NCI-H1092 (cell line): ENCODE measurements around the gene AGAP1.
A peak's percentile ranks its signal among the peaks of the same experiment; 100 is the strongest.

Experiments
- DNase-seq: peaks from one replicate; lab custom pipeline; 2025; lab: John Stamatoyannopoulos, UW

AGAP1 gene

DNA sequence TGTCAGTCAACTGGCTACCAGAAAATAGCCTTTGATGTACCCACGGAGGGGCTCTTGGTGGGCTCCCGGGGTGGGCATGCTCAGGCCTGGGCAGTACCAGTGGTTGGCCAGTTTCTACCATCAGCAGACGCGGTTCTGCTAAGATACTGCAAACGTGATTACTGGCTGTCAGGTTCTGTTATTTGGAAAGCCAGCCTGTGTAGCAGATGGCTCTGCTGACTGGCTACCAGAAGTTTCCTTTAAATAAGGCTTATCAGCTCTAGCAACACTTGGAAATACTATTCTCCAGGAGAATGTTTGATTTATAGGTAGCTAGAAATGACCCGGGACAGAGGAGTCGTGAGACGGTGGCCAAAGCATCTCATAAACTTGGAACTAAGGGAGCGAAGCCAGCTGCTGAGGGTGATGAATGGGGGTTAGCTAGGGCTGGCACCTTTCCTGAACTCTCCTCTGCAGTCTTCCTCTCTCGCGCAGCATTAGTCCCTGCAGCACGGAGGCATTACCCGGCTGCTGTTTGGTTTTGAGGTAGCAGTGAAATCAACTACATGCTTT, 171.9 kb downstream of the AGAP1 start:
- peak; percentile 10 for DNase-seq

DNA sequence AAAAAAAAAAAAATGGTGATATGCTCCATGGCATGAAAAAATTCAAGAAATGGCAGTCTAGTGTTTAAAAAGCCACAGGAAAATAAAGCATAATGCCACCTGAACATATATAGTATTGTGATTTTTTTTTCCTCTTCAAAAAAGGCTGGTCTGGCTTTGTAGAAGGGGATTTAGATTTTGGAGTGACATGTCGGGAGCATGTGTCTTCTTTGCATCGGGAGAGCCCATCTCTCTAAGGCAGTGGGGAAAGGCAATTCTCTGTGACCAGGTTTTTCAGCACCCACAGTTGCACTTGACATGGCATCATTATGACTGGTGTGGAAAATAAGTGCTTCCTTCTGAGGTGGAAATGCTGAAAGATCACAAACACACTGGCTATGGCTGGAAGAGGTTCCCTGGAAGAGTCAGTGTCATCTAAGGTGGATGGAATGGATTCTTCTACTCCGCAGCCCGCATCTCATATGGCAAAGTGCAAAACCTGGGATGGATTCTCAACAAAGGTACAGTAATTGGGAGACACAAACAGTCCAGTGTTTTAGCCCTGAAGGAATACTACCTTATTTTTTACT, 172.5 kb downstream of the AGAP1 start:
- DNase-seq = peak; percentile 55

GRCh38 chr2:235668782-235669181, 174.9 kb downstream of the AGAP1 start:
- DNase-seq = no peak

GRCh38 chr2:235669269-235669831, 175.5 kb downstream of the AGAP1 start:
- peak; percentile 35 for DNase-seq

DNA sequence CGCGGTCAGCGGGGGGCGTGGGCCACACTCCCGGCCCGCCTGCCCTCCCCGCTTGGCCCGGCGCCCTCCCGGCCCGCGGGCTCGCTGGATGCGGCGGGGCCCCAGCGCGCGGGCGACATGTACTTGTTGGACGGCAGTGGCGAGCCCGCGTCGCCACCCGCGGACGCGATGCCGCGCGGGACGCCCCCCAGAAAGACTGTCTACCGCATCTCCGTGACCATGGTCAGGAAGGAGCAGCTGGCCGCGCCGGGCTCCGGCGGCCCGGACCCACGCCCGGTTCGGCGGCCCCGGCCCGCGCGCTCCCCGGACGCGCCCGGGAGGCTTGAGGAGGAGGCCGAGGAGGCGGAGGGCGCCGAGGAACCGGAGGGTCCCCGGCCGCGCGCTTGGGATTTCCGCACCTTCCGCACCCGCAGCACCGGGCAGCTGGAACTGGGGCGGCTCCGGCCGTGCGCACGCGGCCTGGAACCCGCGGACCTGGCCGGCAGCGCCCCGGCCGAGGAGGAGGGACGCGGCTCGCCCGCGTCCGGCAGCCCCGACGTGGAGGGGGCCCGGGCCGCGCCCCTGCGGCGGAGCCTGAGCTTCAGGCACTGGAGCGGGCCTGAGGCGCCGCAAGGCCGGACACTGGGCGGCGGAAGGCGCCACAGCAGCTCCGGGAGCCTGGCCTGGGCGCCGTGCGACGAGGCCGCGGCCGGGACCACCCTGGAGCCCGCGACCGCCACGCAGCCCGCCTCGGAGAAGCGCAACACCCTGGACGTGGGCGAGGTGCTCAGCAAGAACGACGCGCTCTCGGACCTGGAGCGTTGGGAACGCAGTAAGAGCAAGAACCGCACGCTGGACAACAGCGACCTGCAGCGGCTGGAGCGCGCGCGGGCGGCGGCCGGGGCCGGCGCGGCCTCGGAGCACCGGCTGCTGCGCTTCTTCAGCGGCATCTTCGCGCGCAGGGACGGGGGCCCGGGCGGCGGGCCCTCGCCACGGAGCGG, 176.4 kb downstream of the AGAP1 start:
- peak; percentile 40 for DNase-seq

- no peak for DNase-seq
Observed at GRCh38 chr2:235670974-235671787, 177.3 kb downstream of the AGAP1 start.

- no peak for DNase-seq
Observed at GRCh38 chr2:235672720-235673119, 178.9 kb downstream of the AGAP1 start.

- no peak for DNase-seq
Observed at GRCh38 chr2:235674146-235674545, 180.3 kb downstream of the AGAP1 start.

DNA sequence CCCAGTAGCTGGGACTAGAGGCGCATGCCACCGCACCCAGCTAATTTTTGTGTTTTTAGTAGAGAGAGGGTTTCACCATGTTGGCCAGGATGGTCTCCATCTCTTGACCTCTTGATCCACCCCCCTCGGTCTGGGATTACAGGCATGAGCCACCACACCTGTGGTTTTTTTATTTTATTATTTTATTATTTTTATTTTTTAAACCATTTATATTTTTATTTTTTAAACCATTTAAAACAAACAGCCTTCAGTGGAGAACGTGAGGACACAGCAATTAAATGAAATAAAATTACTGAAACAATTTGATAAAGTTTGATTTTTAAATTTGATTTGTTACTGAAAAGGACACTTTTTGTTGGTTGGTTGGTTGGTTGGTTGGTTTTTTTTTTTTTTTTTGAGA, 181.0 kb downstream of the AGAP1 start:
- no peak for DNase-seq

DNA sequence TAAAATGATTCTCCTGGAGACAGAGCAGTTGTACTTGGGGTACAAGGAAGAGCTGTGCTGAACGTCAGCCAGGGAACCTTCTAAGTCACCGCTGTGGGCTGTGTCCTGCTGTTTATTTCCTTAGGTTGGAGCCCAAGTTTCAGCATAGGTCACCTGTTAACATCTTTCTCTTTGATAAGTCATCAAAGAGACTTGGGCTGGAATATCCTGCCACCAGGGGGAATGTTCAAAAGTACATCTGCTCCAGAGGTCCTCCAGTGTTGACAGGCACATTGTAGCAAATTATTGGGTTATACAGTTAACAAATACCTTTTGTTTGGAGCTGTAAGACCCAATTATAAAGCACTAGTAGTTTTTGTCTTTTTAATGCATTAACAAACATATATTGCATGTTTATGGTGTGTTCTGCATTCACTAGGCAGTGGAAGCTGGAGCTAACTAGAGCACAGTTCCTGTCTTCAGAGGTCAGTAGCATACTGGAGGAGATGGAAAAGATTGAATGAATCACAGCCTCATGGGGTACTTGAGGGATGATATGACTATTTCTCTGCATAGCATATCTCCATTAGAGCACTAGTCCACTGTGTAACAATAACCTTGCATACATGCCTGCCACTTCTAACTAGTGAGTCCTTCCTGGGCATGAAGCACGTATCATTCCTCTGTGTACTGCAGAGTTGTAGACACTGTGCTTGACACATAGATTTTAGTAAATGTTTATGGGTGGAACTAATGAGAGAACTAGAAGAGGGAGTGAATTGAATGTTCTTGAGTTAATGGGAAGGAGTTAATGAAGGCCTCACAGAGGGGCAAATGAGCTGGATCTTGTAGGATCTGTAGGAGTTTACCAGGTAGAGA, 182.1 kb downstream of the AGAP1 start:
- DNase-seq = no peak

DNA sequence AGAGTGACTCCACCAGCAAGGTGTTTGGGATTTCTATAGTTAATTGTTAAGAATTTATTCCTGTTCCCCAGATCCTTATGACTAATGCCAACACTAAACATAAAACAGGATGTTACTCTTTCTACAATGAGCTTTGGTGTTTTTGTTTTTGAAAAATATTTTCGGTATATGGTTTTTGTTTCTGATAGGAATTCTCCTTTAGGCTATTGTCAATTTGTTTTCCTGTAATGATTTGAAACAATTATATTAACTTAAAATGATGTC, 182.6 kb downstream of the AGAP1 start:
- DNase-seq = no peak

GRCh38 chr2:235677276-235677788, 183.5 kb downstream of the AGAP1 start:
- DNase-seq = no peak

GRCh38 chr2:235677937-235678336, 184.1 kb downstream of the AGAP1 start:
- no peak for DNase-seq

- no peak for DNase-seq
Observed at GRCh38 chr2:235678712-235679111, 184.9 kb downstream of the AGAP1 start.

DNA sequence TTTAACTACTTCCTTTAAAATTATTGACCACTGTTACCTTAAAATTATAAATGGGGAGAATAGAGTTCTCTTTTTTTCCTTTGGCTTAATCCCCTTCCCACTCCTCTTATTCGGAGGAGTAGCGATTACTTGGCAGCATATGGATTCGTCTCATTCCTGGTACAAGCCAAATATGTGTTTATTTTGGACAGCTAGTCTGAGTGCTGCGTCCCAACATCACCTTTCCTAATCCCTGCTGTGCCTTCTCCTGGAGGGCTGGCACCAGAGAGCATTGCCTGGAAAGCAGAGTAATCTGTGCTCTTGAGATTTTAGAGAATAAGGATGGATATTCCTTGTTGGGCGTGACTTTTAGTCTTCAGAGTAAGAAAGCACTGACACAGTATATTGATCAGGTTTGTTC, 185.6 kb downstream of the AGAP1 start:
- no peak for DNase-seq

GRCh38 chr2:235685024-235685721, 191.3 kb downstream of the AGAP1 start:
- no peak for DNase-seq

- DNase-seq = no peak
Observed at GRCh38 chr2:235688511-235689426, 194.9 kb downstream of the AGAP1 start.

DNA sequence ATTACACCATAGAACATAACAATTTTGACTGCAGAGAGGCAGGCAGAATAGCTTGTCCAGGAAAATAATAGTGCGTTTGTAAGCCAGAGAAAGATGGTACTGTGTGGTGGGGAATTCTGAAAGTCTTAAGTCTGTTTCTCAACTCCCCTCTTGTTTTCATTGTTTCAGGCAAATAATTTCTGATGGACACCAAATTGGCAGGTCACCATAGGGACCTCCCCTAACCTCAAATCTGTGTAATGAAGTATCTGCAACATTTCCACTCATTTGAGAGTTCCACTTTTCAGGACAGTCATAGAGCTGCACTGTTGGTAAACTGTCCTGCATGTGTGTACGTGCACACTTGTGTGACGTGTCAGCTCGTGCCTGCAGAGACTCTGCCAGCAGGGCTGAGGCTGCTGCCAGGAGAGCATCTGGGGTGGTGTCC, 195.6 kb downstream of the AGAP1 start:
- no peak for DNase-seq

- no peak for DNase-seq
Observed at GRCh38 chr2:235690082-235690808, 196.4 kb downstream of the AGAP1 start.
